Measurements from ENCODE around the gene KCNQ5.

Gene KCNQ5

DNA sequence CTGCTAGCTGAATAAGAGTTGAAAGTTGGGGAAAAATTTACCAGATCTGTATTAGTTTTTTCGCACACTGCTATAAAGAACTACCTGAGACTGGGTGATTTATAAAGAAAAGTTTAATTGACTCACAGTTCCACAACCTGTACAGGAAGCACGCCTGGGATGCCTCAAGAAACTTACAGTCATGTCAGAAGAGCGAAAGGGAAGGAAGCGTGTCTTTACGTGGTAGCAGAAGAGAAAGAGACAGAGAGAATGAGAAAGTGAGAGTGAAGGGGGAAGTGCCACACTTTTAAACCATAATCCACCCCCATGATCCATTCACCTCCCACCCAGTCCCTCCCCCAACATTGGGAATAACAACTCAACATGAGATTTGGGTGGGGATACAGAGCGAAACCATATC is 523.8 kb downstream of the KCNQ5 start:
- Histone ChIP-seq H3K4me2 (ENCODE audit: low read length) (no peak overlapping the region), H2AK5ac (ENCODE audit: low read length) (no peak overlapping the region), H3K79me1 (ENCODE audit: low read length) (no peaks in the 10 kb centered on the region), H2AFZ (ENCODE audit: insufficient read depth, low read length, poor library complexity) (no peak overlapping the region), H4K91ac (ENCODE audit: low read depth, low read length) (no peak overlapping the region), H3K14ac (ENCODE audit: low read length) (no peak overlapping the region), H3K27ac (ENCODE audit: low read depth, low read length) (no peak overlapping the region), H2BK12ac (ENCODE audit: low read length) (no peak overlapping the region), H3K18ac (ENCODE audit: low read length) (no peak overlapping the region), H3K9ac (ENCODE audit: low read length) (no peak overlapping the region), H2BK5ac (ENCODE audit: low read depth, low read length, poor library complexity) (no peak overlapping the region), H4K8ac (ENCODE audit: low read depth, low read length) (no peak overlapping the region), H3K27me3 (ENCODE audit: insufficient read depth, low read length) (no peaks in the 10 kb centered on the region), H3K9me3 (ENCODE audit: insufficient read depth, low read depth, low read length) (no peaks in the 10 kb centered on the region), H3K23ac (ENCODE audit: low read length) (no peak overlapping the region), H3K36me3 (ENCODE audit: control insufficient read depth in 1 of 2, insufficient read depth in 2 of 2, low read length in 2 of 2) (no peaks in the 10 kb centered on the region), H3K79me2 (ENCODE audit: control insufficient read depth, insufficient read depth, low read length, poor library complexity) (no peaks in the 10 kb centered on the region), H4K12ac (ENCODE audit: low read depth, low read length) (no peak overlapping the region), H3K4me1 (ENCODE audit: control insufficient read depth in 1 of 2, insufficient read depth in 2 of 2, low read length in 2 of 2) (no peaks in the 10 kb centered on the region), H2BK120ac (ENCODE audit: insufficient read depth, low read length, poor library complexity) (no peak overlapping the region), H3K4ac (ENCODE audit: low read depth, low read length) (no peak overlapping the region), H3K4me3 (ENCODE audit: low read depth, low read length) (no peak overlapping the region)
- DNase-seq, result no peak
- no CpG with 5 or more reads among the region's 6 CpGs for WGBS (ENCODE audit: extremely low coverage, insufficient coverage, insufficient read length)

DNA sequence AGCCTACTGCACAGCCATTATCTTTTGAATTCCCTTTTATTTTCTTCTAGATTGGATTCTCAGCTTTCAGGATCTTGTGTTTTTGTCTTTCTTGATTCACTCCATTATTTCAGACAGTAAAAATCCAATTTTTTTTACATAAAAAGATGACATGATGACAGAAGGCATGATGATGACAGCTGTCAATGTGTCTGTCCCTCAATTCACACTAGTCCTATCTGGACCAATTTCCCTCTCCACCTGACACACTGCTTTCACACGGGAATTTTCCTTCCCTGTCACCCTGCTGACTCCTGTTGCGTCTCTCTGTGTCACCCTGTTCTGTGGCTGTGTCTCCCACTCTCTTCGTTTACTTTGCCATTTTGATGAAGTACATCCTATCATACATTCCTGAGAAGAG is 529.9 kb downstream of the KCNQ5 start:
- Histone ChIP-seq H3K79me2 (ENCODE audit: control insufficient read depth, insufficient read depth, low read length, poor library complexity) (no peaks in the 10 kb centered on the region), H3K9me3 (ENCODE audit: insufficient read depth, low read depth, low read length) (no peaks in the 10 kb centered on the region), H3K27me3 (ENCODE audit: insufficient read depth, low read length) (no peaks in the 10 kb centered on the region), H3K9ac (ENCODE audit: low read length) (no peak overlapping the region), H4K12ac (ENCODE audit: low read depth, low read length) (no peak overlapping the region), H3K4me1 (ENCODE audit: control insufficient read depth in 1 of 2, insufficient read depth in 2 of 2, low read length in 2 of 2) (no peaks in the 10 kb centered on the region), H3K27ac (ENCODE audit: low read depth, low read length) (no peak overlapping the region), H3K23ac (ENCODE audit: low read length) (no peak overlapping the region), H2AK5ac (ENCODE audit: low read length) (no peak overlapping the region), H3K4me3 (ENCODE audit: low read depth, low read length) (no peak overlapping the region), H3K14ac (ENCODE audit: low read length) (no peak overlapping the region), H4K91ac (ENCODE audit: low read depth, low read length) (no peak overlapping the region), H3K79me1 (ENCODE audit: low read length) (no peaks in the 10 kb centered on the region), H3K4ac (ENCODE audit: low read depth, low read length) (no peak overlapping the region), H3K18ac (ENCODE audit: low read length) (no peak overlapping the region), H4K8ac (ENCODE audit: low read depth, low read length) (no peak overlapping the region), H3K36me3 (ENCODE audit: control insufficient read depth in 1 of 2, insufficient read depth in 2 of 2, low read length in 2 of 2) (no peaks in the 10 kb centered on the region), H2BK12ac (ENCODE audit: low read length) (no peak overlapping the region), H3K4me2 (ENCODE audit: low read length) (no peak overlapping the region), H2BK5ac (ENCODE audit: low read depth, low read length, poor library complexity) (no peak overlapping the region), H2BK120ac (ENCODE audit: insufficient read depth, low read length, poor library complexity) (no peak overlapping the region), H2AFZ (ENCODE audit: insufficient read depth, low read length, poor library complexity) (no peak overlapping the region)
- DNase-seq, result no peak
- no CpG with 5 or more reads among the region's 3 CpGs for WGBS (ENCODE audit: extremely low coverage, insufficient coverage, insufficient read length)

DNA sequence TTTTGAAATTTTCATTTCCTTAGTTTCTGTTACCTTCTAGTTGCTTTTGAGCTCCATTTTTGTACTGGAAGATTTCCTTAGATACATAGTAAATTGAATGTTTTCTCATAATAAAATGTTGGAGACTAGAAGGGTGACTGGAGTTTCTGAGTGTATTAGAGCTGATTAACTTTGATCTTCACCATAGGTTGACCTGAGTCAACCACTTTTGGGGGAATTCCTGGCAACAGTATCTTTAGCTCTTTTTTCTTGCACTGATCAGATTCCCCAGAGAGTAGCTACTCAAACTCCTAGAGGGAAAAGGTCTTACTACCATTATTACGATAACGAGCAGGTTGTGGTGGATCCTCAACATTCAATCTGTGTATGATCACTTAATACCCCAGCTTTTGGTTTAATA is 530.7 kb downstream of the KCNQ5 start:
- no peak overlapping the region for H2BK5ac ChIP-seq (ENCODE audit: low read depth, low read length, poor library complexity)
- H3K4me3 ChIP-seq (ENCODE audit: low read depth, low read length), result no peak overlapping the region
- no peak overlapping the region for H2AFZ ChIP-seq (ENCODE audit: insufficient read depth, low read length, poor library complexity)
- no peak overlapping the region for H4K12ac ChIP-seq (ENCODE audit: low read depth, low read length)
- no peaks in the 10 kb centered on the region for H3K79me1 ChIP-seq (ENCODE audit: low read length)
- no peak for DNase-seq
- H3K27me3 ChIP-seq (ENCODE audit: insufficient read depth, low read length), result no peaks in the 10 kb centered on the region
- peaks cover under 1% of the 10 kb centered on the region for H3K9me3 ChIP-seq (ENCODE audit: insufficient read depth, low read depth, low read length)
- H3K9ac ChIP-seq (ENCODE audit: low read length), result no peak overlapping the region
- H3K14ac ChIP-seq (ENCODE audit: low read length), result no peak overlapping the region
- H3K18ac ChIP-seq (ENCODE audit: low read length), result no peak overlapping the region
- H2AK5ac ChIP-seq (ENCODE audit: low read length), result no peak overlapping the region
- no peaks in the 10 kb centered on the region for H3K79me2 ChIP-seq (ENCODE audit: control insufficient read depth, insufficient read depth, low read length, poor library complexity)
- no peaks in the 10 kb centered on the region for H3K4me1 ChIP-seq (ENCODE audit: control insufficient read depth in 1 of 2, insufficient read depth in 2 of 2, low read length in 2 of 2)
- no peak overlapping the region for H3K4me2 ChIP-seq (ENCODE audit: low read length)
- no peak overlapping the region for H3K27ac ChIP-seq (ENCODE audit: low read depth, low read length)
- H4K8ac ChIP-seq (ENCODE audit: low read depth, low read length), result no peak overlapping the region
- no peak overlapping the region for H3K23ac ChIP-seq (ENCODE audit: low read length)
- H3K36me3 ChIP-seq (ENCODE audit: control insufficient read depth in 1 of 2, insufficient read depth in 2 of 2, low read length in 2 of 2), result no peaks in the 10 kb centered on the region
- no peak overlapping the region for H3K4ac ChIP-seq (ENCODE audit: low read depth, low read length)
- no peak overlapping the region for H2BK12ac ChIP-seq (ENCODE audit: low read length)
- H4K91ac ChIP-seq (ENCODE audit: low read depth, low read length), result no peak overlapping the region
- no peak overlapping the region for H2BK120ac ChIP-seq (ENCODE audit: insufficient read depth, low read length, poor library complexity)
- no CpG with 5 or more reads among the region's 2 CpGs for WGBS (ENCODE audit: extremely low coverage, insufficient coverage, insufficient read length)

DNA sequence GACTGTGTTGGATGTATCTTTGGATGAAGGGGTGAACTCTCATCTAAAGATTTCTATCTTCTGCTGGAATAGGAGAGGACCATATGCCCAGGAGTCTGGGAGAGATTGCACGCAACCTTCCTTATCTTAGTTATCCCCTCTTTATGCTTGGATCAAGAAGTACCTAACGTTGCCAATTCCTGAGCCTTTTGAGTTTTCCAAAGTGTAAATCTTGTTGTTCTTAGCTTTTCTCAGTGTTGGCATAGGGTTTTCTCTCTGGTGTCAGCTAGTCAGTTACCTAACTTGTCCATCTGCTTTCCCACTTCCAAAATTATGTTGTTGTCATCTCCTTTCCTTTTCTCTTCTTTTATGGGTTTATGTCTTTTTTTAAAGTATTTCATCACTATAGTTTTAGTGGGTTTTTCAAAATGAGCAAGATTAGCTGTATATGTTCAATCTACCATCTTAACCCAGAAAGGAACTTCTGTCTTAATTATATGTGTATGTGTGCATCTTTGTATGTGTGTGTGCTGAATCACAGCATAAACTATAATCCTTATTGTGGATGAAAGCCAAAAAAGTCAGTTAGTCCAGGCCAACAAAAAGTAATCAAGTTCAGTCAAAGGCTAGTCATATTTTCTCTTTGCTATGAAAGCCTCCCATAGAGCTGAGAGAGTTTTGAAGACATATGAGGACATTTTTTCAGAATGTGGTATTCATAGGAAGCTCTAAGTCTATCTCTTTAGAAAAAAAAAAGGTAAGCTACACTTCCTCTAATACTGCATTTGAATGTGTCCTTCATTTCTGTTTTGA is 531.3 kb downstream of the KCNQ5 start:
- Histone ChIP-seq H4K12ac (ENCODE audit: low read depth, low read length) (no peak overlapping the region), H3K9ac (ENCODE audit: low read length) (no peak overlapping the region), H3K4me1 (ENCODE audit: control insufficient read depth in 1 of 2, insufficient read depth in 2 of 2, low read length in 2 of 2) (no peaks in the 10 kb centered on the region), H3K23ac (ENCODE audit: low read length) (no peak overlapping the region), H2BK5ac (ENCODE audit: low read depth, low read length, poor library complexity) (no peak overlapping the region), H3K4me2 (ENCODE audit: low read length) (no peak overlapping the region), H3K18ac (ENCODE audit: low read length) (no peak overlapping the region), H3K14ac (ENCODE audit: low read length) (no peak overlapping the region), H2BK120ac (ENCODE audit: insufficient read depth, low read length, poor library complexity) (no peak overlapping the region), H2BK12ac (ENCODE audit: low read length) (no peak overlapping the region), H3K36me3 (ENCODE audit: control insufficient read depth in 1 of 2, insufficient read depth in 2 of 2, low read length in 2 of 2) (no peaks in the 10 kb centered on the region), H4K91ac (ENCODE audit: low read depth, low read length) (no peak overlapping the region), H3K27me3 (ENCODE audit: insufficient read depth, low read length) (no peaks in the 10 kb centered on the region), H3K4ac (ENCODE audit: low read depth, low read length) (no peak overlapping the region), H3K4me3 (ENCODE audit: low read depth, low read length) (no peak overlapping the region), H3K9me3 (ENCODE audit: insufficient read depth, low read depth, low read length) (peaks cover 3% of the 10 kb centered on the region), H4K8ac (ENCODE audit: low read depth, low read length) (no peak overlapping the region), H3K27ac (ENCODE audit: low read depth, low read length) (no peak overlapping the region), H2AK5ac (ENCODE audit: low read length) (no peak overlapping the region), H3K79me1 (ENCODE audit: low read length) (no peaks in the 10 kb centered on the region), H2AFZ (ENCODE audit: insufficient read depth, low read length, poor library complexity) (no peak overlapping the region), H3K79me2 (ENCODE audit: control insufficient read depth, insufficient read depth, low read length, poor library complexity) (no peaks in the 10 kb centered on the region)
- WGBS (ENCODE audit: extremely low coverage, insufficient coverage, insufficient read length), result no CpG with 5 or more reads among the region's 2 CpGs
- no peak for DNase-seq
